GM12873 (cell line): ENCODE measurements around the gene CA4.

ENCODE experiments used
- CTCF ChIP-seq: IDR thresholded peaks from 2 replicates; pipeline ENCODE4 v1.5.1; 2012; ENCODE audit warnings: low read depth, mild to moderate bottlenecking, moderate library complexity, low read length, control low read depth; ENCODE audit not compliant: insufficient read depth; ENCODE audit errors: missing control alignments

CA4 gene

GRCh38 chr17:60149691-60150582 lies at the start of gene CA4:
TSS of gene CA4 (plus strand) at chr17:60149973. CDS start at chr17:60150035, 62 bp downstream.
- no peak for TF ChIP-seq CTCF

- TF ChIP-seq CTCF = no peak
Measured at GRCh38 chr17:60102632-60103096, 47.1 kb upstream of the CA4 start.

GRCh38 chr17:60103957-60104356 lies 45.8 kb upstream of the CA4 start:
- no peak for TF ChIP-seq CTCF

- TF ChIP-seq CTCF = no peak
Measured at GRCh38 chr17:60106340-60107059, 43.3 kb upstream of the CA4 start.

GRCh38 chr17:60107526-60108257 lies 42.1 kb upstream of the CA4 start:
- TF ChIP-seq CTCF = no peak

GRCh38 chr17:60108712-60109111 lies 41.1 kb upstream of the CA4 start:
- no peak for TF ChIP-seq CTCF
